ENCODE measurements around the gene IDH1. TPM values are rescaled to one million over a fixed set of nuclear protein-coding genes. Genes with fewer than 3 reads are reported as not detected.
"Not testable (repeated sequence)": the region's sequence is repeated elsewhere in the genome, so short reads cannot be mapped to it uniquely, and the experiment has no call there.

Gene IDH1
- total RNA-seq, 1 experiment from 2014 or later = 73.6 TPM

- Histone ChIP-seq H3K9me3 (ENCODE audit: low read length) (no peaks in the 10 kb centered on the region), H3K27me3 (ENCODE audit: low read length) (no peaks in the 10 kb centered on the region), H3K4me3 (ENCODE audit: low read length) (peak overlapping the region; percentile 98), H3K4me2 (ENCODE audit: low read length) (peak overlapping the region; percentile 99), H3K27ac (ENCODE audit: low read length) (peak overlapping the region; percentile 9; the same call in 1 of the 2 replicates), H4K20me1 (ENCODE audit: low read length) (no peaks in the 10 kb centered on the region; the same call in 1 of the 2 replicates), H3K79me2 (ENCODE audit: low read length) (peaks cover 41% of the 10 kb centered on the region), H3K4me1 (ENCODE audit: insufficient read depth, low read length) (peaks cover 23% of the 10 kb centered on the region), H3F3A (ENCODE audit: low read length, unreplicated experiment) (no peaks in the 10 kb centered on the region), H3K9ac (ENCODE audit: low read length) (peak overlapping the region; percentile 76), H3K36me3 (ENCODE audit: low read depth, low read length) (no peaks in the 10 kb centered on the region), H2AFZ (ENCODE audit: low read length) (peak overlapping the region; percentile 79), H3K9me2 (replicated peaks; ENCODE audit: low read length) (no peaks in the 10 kb centered on the region)
- DNase-seq = no peak
- TSS peak; percentile 60 for BruUV-seq (replicated peaks)
- ChIA-PET CTCF (no interaction called here), POLR2A (ENCODE audit: unreplicated experiment) (no interaction called here)
- intact Hi-C loops (cut with micrococcal nuclease) = loop anchor here (5.0 kb wide), 1 partner anchor 643 kb away; no protein-coding TSS in a partner anchor
- TF ChIP-seq EZH2phosphoT487 (IDR thresholded peaks at IDR 0.05; ENCODE audit: borderline replicate concordance, low read length) = no peak
- TF ChIP-seq EZH2 (IDR thresholded peaks at IDR 0.05; ENCODE audit: low read length, unreplicated experiment) = no peak
- TF ChIP-seq CTCF (conservative IDR thresholded peaks at IDR 0.05; ENCODE audit: low read depth, low read length) = no peak
- peak; percentile 19 for ATAC-seq
These were observed 10.5 kb upstream of the IDH1 start for GRCh38 chr2:208265371-208265800.

GRCh38 chr2:208256849-208257813, 2.3 kb upstream of the IDH1 start:
- H3K9ac ChIP-seq (ENCODE audit: low read length); H3F3A ChIP-seq (ENCODE audit: low read length, unreplicated experiment); H3K4me3 ChIP-seq (ENCODE audit: low read length); DNase-seq; H3K27ac ChIP-seq (ENCODE audit: low read length); H4K20me1 ChIP-seq (ENCODE audit: low read length); H3K9me3 ChIP-seq (ENCODE audit: low read length); H3K9me2 ChIP-seq (replicated peaks; ENCODE audit: low read length); BruUV-seq (replicated peaks); H3K36me3 ChIP-seq (ENCODE audit: low read depth, low read length); H3K4me2 ChIP-seq (ENCODE audit: low read length); POLR2A ChIA-PET (ENCODE audit: unreplicated experiment); ATAC-seq; intact Hi-C loops (cut with micrococcal nuclease); H3K27me3 ChIP-seq (ENCODE audit: low read length); H2AFZ ChIP-seq (ENCODE audit: low read length): not testable (repeated sequence)
- CTCF ChIA-PET = interaction anchor here (0.7 kb wide), 1 partner anchor 155 kb away, joined by 3 read pairs; no protein-coding TSS in a partner anchor
- peaks cover 15% of the 10 kb centered on the region for H3K79me2 ChIP-seq (ENCODE audit: low read length)
- peaks cover 14% of the 10 kb centered on the region for H3K4me1 ChIP-seq (ENCODE audit: insufficient read depth, low read length)

- H3K9me3 ChIP-seq (ENCODE audit: low read length) = no peaks in the 10 kb centered on the region
- DNase-seq = peak; percentile 49
- H3K4me2 ChIP-seq (ENCODE audit: low read length) = no peak overlapping the region
- BruUV-seq (replicated peaks) = no TSS peak
- ChIA-PET CTCF (no interaction called here), POLR2A (ENCODE audit: unreplicated experiment) (no interaction called here)
- H3K79me2 ChIP-seq (ENCODE audit: low read length) = peaks cover 15% of the 10 kb centered on the region
- H3K36me3 ChIP-seq (ENCODE audit: low read depth, low read length) = peaks cover 11% of the 10 kb centered on the region; the same call in 1 of the 2 replicates
- H3K9me2 ChIP-seq (replicated peaks; ENCODE audit: low read length) = no peaks in the 10 kb centered on the region
- no peaks in the 10 kb centered on the region for H4K20me1 ChIP-seq (ENCODE audit: low read length)
- H3F3A ChIP-seq (ENCODE audit: low read length, unreplicated experiment) = no peaks in the 10 kb centered on the region
- no peak overlapping the region for H3K9ac ChIP-seq (ENCODE audit: low read length)
- ATAC-seq = no peak
- H3K27me3 ChIP-seq (ENCODE audit: low read length) = no peaks in the 10 kb centered on the region
- intact Hi-C loops (cut with micrococcal nuclease) = no loop called here
- H2AFZ ChIP-seq (ENCODE audit: low read length) = no peak overlapping the region
- H3K27ac ChIP-seq (ENCODE audit: low read length) = no peak overlapping the region
- no peak overlapping the region for H3K4me3 ChIP-seq (ENCODE audit: low read length)
- TF ChIP-seq CTCF (conservative IDR thresholded peaks at IDR 0.05; ENCODE audit: low read depth, low read length) = peak; percentile 51
- TF ChIP-seq EZH2 (IDR thresholded peaks at IDR 0.05; ENCODE audit: low read length, unreplicated experiment) = no peak
- H3K4me1 ChIP-seq (ENCODE audit: insufficient read depth, low read length) = peaks cover 14% of the 10 kb centered on the region
These were observed 1.4 kb upstream of the IDH1 start for GRCh38 chr2:208256192-208256782.
